ENCODE data around the gene RBM4B.

The RBM4B gene

DNA sequence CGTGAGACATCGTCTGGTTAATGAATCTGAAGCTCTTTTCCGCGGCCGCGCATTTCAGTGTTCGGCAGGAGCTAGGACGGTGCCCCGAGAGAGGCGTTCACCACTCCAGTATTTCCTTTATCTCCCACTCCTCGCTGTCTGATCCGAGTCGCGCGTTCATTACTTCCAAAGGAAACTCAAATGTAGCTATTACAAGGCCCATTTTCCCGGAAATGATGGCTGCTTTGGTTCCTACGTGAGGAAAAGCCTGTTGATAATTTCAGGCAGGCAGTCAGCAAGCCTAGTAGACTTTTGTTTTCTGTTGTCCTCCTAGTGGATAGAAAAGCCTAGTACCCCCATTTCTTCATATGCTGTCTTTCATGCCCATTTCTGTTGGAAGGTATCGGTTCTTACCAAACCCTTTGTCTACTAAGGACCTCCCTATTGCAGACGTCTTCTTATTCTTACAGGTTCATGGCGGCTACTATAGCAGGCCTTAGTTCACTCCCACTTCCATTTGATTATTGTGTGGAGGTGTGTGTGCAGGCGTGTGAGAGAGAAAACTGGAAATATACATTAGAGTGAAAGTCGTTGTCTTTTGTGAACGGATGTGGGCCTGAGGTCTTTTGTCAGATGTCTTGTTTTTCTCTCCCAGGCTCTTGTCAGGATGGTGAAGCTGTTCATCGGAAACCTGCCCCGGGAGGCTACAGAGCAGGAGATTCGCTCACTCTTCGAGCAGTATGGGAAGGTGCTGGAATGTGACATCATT lies 38.4 kb downstream of the RBM4B start:
- DNase-seq = no peak

DNA sequence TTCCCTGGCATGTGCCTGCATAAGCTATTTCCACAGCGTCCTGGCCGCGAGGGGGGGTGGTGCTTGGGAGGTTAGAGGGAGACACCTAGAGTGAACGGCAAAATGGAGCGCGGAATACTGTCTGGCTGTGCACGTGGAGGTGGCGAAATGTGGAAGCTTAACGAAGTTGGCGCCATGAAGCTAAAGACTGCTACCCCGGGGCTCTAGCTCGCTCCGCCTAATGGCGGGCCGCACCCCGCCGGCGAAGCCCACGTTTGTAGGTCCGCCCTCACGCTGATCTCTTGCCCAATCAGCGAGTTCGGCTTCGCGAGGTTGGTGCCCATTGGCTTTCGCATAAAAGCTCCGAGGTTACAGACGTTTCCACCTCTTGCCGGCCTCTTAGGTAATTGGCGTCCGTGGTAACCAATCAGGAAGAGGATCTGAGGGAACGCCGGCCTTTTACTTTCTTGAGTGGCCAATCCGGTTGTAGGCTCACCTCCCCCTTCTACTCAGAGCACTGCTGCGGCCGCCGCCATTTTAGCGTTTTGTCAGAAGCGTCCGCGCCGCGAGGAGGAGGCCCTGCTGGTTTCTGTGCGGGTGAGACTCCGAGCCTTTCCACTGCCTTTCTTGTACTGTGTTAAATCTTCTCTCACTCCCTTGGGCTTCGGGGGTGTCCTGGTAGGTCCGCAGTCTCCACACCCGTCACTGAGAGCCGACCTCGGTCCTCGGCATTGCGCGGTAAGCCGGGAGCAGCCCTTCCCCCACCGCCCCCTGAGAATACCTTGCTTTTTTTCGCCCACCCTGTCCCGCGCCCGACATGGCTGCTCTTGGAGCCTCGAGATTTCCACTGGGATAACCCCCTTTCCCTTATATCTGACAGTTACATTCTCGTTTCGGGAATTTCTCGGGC lies 39.3 kb downstream of the RBM4B start, which contains the start of gene RBM4:
TSS of gene RBM4 (plus strand) at position 527 of the 889 bp plus-strand sequence. CDS start 1,009 bp downstream, outside the sequence.
- peak; percentile 100 for DNase-seq

DNA sequence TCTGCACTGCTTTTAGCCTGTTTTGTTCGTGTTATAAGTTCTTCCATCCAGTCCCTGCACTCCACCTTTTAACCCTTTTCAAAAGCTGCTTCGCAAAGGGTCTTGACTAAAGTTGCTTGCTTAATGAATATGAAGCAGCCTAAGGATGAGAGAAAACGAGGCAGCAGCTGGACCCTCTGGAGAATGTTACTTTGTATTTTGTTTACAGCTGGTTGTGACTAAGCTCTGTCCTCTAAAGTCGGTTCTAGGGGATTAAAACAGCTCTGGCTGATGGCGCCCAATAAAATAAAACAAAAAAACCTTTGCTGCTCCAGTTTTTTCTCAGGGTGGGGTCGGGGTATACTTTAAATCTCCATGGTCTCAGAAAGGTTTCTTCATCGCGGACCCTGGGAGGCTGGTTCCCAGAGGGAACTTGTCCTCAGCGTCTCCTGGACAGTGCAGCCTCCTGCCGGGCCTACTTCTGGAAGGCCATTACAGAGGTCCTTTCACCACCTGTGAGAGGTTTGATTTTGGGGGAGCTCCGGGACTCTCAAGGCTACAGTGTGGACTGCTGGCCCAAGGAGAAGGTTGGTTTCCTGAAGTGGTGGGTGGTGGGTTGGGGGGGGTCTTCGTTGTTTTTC lies 40.0 kb downstream of the RBM4B start:
- DNase-seq = no peak

DNA sequence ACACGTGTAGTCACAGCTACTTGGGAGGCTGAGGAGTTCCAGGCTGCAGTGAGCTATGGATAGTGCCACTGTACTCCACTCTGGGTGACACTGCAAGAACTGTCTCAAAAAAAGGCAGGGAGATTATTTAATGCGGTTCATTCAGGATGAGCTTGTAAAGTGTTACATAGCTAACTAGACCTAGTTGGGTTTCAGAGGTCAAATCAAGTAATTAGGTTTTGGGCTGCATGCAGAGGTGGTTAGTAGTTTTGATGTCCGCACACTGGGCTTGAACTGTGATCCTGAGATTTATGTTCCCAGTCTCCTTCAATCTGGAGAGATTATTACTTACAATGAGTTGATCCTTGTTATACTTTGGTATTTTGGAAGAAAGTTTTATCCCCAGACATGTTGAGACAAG lies 41.3 kb downstream of the RBM4B start:
- DNase-seq = no peak

DNA sequence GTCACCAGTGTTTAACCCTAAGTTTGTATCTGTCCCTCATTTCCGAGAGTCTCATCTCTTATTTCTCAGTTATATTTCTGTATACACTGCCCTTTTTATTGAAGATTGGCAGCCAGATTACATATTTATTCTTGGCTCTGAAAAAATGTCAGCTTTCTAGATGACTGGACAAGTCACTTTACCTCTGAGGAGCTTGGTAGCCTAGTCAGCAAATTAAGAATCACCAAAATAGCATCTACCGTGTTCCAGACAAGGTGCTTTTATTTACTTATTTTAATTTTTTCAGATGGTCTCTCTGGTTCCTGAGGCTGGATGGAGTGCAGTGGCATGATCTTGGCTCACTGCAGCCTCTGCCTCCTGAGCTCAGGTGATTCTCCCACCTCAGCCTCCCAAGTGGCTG lies 44.7 kb downstream of the RBM4B start:
- no peak for DNase-seq

DNA sequence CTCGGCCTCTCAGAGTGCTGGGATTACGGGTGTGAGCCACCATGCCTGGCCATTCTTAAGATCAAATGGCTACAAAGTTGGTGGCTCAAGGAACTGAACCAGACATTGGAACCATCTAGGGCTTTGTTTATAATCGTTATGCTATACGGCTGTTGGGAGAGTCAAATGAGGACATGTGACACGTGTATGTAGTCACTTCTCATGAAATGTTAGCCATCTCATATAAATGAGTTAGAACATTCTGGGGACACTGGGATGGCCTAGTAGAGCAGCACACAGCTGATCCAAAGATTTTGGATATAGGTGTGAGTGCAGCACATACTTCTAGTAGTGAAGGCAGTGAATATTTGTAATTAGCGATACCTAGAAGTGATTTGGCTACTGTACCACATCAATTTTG lies 45.8 kb downstream of the RBM4B start:
- no peak for DNase-seq

DNA sequence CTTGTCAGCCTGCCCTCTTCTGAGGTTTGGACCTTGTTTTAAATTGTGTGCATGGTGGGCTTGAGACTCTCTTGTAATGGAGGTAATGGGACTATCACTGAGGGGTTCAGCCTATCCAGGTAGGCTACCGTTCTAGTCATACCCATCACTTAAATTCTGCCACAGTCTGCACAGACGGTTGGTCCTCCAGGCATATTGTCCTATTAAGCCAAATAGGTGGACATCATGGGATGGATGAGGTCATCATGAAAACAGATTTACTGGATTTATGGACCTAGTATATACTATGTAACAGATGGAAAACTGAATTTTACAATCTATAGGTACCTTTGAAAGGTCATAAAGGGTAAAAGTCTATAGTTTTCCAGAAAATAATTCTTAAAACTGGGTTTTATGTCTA lies 48.3 kb downstream of the RBM4B start:
- no peak for DNase-seq

DNA sequence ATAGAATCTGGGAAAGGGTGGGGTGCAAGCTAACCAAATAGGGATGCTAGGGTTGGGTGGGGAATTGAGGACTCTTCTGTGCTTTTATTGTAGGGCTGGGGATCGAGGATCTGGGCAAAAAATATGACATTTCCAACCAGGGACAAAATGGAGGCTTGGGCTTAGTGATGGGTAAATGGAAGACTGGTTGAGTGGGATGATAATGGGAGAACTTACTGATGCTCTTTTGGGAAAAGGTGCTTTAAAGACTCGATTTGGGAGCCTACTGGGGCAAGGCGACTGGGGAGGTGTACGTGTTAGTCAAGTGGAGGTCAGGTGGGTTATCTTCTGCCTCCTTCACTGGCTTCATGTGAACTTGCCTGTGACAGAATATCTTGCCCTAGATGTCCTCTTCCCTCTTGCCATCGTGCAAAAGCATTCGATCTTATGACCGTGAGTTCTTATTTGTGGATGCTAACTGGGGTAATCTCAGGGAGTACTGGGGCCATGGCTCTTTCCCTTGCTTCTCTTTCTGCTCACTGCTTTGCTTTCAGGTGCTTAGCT lies 49.6 kb downstream of the RBM4B start:
- no peak for DNase-seq

DNA sequence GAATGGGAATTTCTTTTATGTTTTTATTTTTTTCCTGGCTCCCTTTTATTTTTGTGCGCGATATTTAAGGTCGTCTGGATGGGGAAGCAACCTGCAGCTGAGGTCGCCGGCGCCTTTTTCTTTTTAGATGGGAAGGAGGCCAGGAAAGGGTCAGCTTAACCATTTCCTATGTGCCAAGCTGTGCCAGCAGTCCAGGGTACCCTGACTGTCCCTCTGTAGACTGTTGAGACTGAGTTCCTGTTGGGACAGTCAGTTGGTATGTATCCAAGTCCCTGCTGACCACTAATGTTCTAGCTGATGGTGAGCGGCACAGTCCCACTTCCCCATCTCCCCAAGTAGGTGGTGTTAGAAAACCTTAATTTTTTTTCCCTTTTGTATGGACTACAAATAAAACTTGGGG lies 50.8 kb downstream of the RBM4B start:
- no peak for DNase-seq

DNA sequence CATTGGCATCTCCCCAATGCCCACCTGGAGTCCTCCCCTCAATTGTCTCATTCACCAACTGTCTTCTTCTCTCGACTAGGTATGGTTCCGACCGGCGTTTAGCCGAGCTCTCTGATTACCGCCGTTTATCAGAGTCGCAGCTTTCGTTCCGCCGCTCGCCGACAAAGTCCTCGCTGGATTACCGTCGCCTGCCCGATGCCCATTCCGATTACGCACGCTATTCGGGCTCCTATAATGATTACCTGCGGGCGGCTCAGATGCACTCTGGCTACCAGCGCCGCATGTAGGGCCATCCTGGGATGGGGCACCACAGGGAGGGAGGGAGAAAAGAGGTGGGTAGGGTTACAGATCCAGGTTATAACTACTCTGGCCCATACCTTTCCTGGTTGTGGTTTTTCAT lies 51.3 kb downstream of the RBM4B start:
- DNase-seq = no peak

DNA sequence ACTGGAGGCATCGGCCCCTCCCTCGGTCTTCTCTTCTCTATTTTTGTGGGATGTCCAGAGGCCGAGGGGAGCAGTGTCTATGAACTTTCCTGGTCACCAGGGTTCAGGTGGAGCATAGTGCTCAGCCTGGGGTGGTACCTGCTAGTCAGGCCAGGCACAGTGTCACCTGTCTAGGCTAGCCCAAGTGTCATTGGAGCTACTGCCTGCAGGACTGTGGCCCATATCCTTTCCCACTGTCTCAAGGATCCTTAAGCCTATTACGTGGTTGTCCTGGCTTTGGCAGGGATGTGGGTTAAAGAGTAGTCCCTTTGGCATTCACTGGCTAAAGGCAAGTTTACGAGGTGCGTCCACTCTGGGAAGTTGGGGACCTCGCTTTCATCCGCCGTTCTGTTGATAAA lies 51.9 kb downstream of the RBM4B start:
- DNase-seq = no peak

DNA sequence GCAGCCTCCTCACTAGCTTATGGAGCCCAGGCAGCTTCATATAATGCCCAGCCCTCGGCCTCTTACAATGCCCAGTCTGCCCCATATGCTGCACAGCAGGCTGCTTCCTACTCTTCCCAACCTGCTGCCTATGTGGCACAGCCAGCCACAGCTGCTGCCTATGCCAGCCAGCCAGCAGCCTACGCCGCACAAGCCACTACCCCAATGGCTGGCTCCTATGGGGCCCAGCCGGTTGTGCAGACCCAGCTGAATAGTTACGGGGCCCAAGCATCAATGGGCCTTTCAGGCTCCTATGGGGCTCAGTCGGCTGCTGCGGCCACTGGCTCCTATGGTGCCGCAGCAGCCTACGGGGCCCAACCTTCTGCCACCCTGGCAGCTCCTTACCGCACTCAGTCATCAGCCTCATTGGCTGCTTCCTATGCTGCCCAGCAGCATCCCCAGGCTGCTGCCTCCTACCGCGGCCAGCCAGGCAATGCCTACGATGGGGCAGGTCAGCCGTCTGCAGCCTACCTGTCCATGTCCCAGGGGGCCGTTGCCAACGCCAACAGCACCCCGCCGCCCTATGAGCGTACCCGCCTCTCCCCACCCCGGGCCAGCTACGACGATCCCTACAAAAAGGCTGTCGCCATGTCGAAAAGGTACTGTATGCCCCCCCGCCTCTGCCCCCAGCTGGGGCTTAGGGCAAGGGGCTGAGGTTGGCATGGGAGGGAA lies 52.5 kb downstream of the RBM4B start:
- DNase-seq = no peak

DNA sequence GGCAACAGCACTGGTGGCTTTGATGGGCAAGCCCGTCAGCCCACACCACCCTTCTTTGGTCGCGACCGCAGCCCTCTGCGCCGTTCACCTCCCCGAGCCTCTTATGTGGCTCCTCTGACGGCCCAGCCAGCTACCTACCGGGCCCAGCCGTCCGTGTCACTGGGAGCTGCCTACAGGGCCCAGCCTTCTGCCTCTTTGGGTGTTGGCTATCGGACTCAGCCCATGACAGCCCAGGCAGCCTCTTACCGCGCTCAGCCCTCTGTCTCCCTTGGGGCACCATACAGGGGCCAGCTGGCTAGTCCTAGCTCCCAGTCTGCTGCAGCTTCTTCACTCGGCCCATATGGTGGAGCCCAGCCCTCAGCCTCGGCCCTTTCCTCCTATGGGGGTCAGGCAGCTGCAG lies 53.2 kb downstream of the RBM4B start:
- DNase-seq = no peak

DNA sequence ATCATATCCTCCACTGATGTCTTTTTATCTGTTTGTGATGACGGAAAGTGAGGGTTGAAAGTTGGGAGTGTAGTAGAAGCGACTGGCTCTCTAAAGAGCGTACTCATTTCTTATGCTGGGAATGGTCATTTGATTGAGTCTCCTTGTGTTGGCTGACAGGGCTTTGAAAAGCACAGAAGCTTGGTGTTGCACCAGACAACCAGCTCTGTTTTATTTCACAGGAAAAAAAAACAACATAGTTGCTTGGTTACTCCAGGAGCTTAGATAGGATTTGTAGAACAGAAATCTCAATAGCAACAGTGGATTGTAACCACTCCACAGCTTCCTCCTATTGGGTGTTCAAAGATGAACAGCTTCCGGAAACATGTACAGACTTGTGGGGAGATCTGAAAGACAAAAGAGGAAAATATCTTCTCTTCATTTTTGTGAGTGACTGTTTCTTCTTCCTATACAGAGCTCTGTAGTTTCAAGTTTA lies 58.6 kb downstream of the RBM4B start:
- DNase-seq = no peak

DNA sequence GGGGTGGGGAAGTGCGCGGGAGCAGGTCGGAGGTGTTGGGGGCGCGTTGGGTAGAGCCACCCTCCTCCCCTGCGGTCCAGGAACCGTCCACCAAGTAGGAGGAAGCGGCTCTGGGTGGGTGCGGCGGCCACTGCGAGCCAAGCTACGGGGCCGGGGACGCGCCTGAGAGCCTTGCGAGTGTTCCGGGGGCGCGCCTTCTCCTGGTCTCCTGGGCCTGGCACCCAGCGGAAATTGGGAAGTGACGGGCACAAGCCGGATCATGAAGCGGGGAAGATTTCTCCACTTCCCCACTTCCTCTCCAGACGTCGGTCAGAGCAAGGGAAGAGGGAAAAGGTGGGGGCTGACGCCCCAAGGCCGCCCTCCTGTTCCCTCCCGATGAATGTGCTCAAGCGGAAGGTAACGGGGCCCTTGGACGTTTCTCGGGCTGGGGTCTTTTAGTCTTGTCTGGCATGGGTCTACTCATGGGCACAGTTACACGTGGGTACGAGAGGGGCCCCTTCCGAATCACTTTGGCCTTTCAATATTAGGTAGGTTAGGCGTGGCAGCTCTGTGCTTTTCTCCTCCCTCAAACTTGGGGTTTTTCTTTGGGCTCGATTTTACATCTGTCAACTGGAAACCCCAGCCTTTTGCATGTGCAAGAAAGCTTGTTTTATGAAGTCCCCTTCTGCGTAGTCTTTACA lies 60.4 kb downstream of the RBM4B start:
- no peak for DNase-seq

DNA sequence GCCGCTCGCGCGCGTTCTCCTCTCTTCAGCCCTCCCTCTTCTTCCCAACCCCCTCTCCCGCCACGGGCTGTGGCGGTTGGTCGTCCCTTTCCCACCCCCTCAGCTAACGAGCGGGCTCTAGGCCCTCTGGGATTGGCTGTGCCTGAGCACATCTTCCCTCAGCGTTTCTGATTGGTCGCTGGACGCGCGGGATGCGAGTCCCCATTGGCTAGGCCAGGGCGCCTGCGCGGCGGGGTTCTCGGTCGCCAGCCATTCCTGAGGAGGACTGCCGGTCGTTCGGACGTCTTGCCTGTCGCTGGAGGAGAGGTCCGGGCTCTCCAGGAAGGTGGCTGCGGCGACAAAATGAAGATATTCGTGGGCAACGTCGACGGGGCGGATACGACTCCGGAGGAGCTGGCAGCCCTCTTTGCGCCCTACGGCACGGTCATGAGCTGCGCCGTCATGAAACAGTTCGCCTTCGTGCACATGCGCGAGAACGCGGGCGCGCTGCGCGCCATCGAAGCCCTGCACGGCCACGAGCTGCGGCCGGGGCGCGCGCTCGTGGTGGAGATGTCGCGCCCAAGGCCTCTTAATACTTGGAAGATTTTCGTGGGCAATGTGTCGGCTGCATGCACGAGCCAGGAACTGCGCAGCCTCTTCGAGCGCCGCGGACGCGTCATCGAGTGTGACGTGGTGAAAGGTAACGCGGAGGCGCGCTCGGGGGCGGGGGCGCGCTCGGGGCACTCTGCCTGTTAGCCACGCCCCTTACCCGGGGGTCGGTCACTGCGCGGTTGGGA lies 61.1 kb downstream of the RBM4B start, which contains the start of gene RBM14:
TSS of gene RBM14 (plus strand) at position 252 of the 776 bp plus-strand sequence. CDS start at position 343, 91 bp downstream.
- peak; percentile 98 for DNase-seq
